Erythroblast (primary cell): Measurements from ENCODE around the gene ERICH4.

ENCODE experiments used
- GATA1 ChIP-seq: IDR thresholded peaks from 2 replicates; pipeline ENCODE4 v1.6.1; 2011; ENCODE audit warnings: low read depth, mild to moderate bottlenecking, control low read depth, low read length, moderate library complexity
- POLR2A ChIP-seq: IDR thresholded peaks from 2 replicates; pipeline ENCODE4 v1.6.1; 2011; ENCODE audit warnings: mild to moderate bottlenecking, low read length

DNA sequence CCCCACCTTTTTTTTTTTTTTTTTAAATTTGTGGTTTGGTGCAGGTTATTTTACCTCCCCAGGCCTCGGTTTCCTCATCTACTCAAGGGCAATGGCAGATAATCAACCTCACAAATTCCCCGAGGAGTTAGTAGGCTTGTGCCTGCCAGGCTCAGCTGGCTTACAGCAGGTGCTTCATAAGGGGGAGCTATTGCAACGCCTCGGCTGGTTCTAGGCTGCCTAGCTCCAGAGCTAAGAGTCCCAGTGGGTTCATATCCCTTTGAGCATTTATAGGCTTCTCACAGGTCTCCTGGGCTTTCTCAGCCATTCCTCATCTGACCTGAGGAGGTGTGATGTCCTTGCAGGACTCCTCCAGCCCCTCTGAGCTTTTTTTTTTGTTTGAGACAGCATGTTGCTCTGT is 34.7 kb upstream of the ERICH4 start:
- TF ChIP-seq POLR2A (no peak), GATA1 (no peak)
